ENCODE measurements around the gene SIGLEC7. TPM values are rescaled to one million over a fixed set of nuclear protein-coding genes. Genes with fewer than 3 reads are reported as not detected.
A peak's percentile ranks its signal among the peaks of the same experiment; 100 is the strongest.

SIGLEC7 gene
- total RNA-seq, 1 experiment from 2014 or later = not detected

- DNase-seq (ENCODE audit: low read depth) = no peak
Measured at GRCh38 chr19:51116736-51117286, 25.3 kb upstream of the SIGLEC7 start.

GRCh38 chr19:51119101-51119500, 23.0 kb upstream of the SIGLEC7 start:
- DNase-seq (ENCODE audit: low read depth) = no peak

DNA sequence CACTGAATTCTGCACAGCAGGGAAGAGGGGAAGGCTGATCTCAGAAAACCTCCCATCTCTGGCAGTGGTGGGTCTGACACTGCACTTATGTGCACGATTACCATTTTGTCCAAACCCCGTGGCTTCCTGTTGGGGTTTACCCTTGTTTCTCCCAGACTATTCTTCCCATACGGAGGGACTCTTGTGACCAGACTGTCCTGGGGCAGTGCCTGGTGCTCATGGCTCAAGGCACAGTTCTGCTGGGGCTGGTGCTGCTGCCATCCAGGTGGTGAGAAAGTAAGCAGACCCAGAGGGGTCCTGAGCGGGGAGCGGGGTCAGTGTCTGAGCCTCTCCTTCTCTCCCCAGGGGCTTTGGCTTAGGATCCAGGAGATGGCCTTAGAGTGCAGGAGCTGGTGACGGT, 22.5 kb upstream of the SIGLEC7 start:
- no peak for DNase-seq (ENCODE audit: low read depth)

DNA sequence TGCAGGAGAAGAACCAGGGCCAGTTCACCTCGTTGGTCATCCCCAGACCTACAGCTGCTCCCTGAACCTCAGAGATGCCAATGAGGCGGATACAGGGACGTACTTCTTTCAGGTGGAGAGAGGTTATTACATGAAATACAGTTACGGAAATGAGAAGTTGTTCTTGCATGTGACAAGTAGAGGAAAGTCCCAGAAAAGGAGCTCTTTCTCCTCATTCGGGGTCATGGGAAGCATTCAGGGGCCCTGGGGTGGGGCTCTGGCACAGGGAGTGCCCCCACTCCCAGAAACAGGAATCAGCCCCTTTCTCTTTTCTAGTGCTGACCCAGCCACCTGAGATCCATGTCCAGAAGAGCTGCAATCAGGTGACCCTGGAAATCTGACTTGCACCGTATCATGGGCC, 21.9 kb upstream of the SIGLEC7 start:
- DNase-seq (ENCODE audit: low read depth) = no peak

DNA sequence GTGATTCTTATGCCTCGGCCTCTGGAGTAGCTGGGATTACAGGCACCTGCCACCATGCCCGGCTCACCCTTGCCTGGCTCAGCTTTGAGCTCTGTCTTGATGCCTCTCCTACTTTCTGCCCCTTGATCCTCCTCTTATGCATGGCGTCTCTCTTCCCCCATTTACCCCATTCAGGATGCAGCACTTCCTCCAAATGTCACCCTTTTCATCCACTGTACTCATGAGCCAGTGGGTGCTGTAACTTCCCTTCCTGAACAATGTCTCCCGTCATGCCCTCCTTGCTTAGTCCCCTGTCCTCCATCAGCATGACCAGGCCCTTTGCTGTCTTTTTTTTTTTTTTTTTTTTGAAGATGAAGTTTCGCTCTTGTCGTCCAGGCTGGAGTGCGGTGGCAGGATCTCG, 20.8 kb upstream of the SIGLEC7 start:
- no peak for DNase-seq (ENCODE audit: low read depth)

DNA sequence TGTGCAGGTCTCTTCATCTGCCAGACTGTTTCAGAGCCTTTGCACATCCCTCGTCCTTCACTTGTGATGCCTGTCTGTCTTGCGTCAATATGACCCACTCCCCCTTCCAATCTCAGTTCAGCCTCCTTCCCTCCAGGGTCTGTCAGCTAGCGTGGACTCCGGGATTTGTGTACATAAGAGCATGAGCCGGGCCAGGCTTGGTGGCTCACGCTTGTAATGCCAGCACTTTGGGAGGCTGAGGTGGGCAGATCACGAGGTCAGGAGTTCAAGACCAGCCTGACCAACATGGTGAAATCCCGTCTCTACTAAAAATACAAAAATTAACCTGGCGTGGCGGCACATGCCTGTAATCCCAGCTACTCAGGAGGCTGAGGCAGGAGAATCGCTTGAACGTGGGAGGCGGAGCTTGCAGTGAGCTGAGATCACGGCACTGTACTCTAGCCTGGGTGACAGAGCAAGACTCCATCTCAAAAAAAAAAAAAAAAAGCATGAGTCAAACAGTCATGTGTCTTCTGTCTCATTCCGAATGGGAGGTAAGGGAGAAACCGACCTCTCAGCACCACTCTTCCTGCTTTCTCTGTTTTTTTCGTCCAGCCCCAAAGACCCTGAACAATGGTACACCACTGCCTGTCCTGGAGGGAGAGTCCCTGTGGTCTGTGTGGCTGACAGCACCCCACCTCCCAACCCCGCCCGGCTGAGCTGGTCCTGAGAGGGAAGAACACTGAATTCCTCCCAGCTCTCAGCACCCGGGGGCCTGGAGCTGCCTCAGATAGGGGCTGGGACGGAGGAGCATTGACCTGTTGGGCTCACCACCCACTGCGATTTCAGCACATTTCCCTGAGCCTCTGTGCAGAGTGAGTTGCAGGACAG, 19.8 kb upstream of the SIGLEC7 start:
- DNase-seq (ENCODE audit: low read depth) = peak; percentile 23

- no peak for DNase-seq (ENCODE audit: low read depth)
Measured at GRCh38 chr19:51123381-51123800, 18.7 kb upstream of the SIGLEC7 start.

DNA sequence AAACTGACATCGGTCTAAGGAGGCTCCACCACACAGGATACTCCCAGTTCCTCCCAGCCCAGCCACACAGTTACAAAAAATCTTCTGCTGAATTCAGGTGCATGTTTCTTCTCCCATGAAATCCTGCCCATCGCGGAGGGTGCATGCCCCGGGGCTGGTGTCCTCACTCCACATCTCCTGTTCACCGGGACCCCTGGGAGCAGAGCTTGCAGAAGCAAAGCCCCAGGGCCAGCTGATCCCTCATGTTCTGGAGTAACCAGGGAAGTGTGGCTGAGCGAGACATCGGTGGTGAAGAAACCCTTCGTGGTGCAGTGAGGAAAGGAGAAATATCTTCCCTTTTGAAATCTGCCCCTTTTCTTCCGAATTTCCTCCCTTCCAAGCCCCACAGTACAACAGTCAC, 18.3 kb upstream of the SIGLEC7 start:
- DNase-seq (ENCODE audit: low read depth) = no peak

GRCh38 chr19:51124216-51124615, 17.9 kb upstream of the SIGLEC7 start:
- no peak for DNase-seq (ENCODE audit: low read depth)

- DNase-seq (ENCODE audit: low read depth) = no peak
Measured at GRCh38 chr19:51124729-51125128, 17.4 kb upstream of the SIGLEC7 start, which contains the start of gene SIGLEC9. Gene SIGLEC9, plus strand, starts transcription at chr19:51124906. Its CDS starts 69 bp downstream, at chr19:51124975.

DNA sequence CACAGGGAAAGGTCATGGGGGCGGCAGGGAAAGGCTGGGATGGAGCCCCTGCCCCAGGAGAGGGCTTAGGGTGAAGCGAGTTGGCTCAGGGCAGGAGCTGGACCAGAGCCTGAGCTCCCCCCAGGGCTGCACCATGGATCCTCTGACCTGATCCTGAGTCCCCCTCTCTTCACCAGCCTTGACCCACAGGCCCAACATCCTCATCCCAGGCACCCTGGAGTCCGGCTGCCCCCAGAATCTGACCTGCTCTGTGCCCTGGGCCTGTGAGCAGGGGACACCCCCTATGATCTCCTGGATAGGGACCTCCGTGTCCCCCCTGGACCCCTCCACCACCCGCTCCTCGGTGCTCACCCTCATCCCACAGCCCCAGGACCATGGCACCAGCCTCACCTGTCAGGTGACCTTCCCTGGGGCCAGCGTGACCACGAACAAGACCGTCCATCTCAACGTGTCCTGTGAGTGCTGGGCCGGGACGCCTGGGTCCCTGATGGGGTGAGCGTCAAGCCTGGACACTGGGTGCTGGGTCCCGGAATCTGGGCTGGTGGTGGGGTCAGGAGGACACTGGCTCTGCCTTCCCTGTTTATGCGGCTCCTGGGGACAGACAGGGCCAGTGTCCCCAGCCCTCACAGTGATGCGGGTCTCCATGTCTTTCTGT, 16.6 kb upstream of the SIGLEC7 start:
- no peak for DNase-seq (ENCODE audit: low read depth)

DNA sequence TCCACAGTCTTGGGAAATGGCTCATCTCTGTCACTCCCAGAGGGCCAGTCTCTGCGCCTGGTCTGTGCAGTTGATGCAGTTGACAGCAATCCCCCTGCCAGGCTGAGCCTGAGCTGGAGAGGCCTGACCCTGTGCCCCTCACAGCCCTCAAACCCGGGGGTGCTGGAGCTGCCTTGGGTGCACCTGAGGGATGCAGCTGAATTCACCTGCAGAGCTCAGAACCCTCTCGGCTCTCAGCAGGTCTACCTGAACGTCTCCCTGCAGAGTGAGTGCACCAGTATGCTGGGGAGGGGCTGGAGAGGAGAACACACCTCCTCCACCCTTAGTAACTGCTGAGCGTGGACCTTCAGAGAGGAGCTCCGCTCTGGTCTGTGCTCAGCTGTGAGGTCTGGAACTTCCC, 15.1 kb upstream of the SIGLEC7 start:
- no peak for DNase-seq (ENCODE audit: low read depth)

- peak; percentile 2 for DNase-seq (ENCODE audit: low read depth)
Measured at GRCh38 chr19:51127755-51128154, 14.3 kb upstream of the SIGLEC7 start.

GRCh38 chr19:51128227-51128626, 13.9 kb upstream of the SIGLEC7 start:
- DNase-seq (ENCODE audit: low read depth) = no peak

DNA sequence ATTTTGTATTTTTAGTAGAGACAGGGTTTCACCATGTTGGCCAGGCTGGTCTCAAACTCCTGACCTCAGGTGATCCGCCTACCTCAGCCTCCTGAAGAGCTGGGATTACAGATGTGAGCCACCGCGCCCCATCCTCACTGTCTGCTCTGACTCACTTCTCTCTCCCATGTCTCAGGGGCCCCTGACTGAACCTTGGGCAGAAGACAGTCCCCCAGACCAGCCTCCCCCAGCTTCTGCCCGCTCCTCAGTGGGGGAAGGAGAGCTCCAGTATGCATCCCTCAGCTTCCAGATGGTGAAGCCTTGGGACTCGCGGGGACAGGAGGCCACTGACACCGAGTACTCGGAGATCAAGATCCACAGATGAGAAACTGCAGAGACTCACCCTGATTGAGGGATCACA, 12.4 kb upstream of the SIGLEC7 start:
- DNase-seq (ENCODE audit: low read depth) = no peak

- DNase-seq (ENCODE audit: low read depth) = peak; percentile 47
Measured at GRCh38 chr19:51131780-51132680, 10.1 kb upstream of the SIGLEC7 start.

- DNase-seq (ENCODE audit: low read depth) = no peak
Measured at GRCh38 chr19:51135004-51135403, 7.1 kb upstream of the SIGLEC7 start.

DNA sequence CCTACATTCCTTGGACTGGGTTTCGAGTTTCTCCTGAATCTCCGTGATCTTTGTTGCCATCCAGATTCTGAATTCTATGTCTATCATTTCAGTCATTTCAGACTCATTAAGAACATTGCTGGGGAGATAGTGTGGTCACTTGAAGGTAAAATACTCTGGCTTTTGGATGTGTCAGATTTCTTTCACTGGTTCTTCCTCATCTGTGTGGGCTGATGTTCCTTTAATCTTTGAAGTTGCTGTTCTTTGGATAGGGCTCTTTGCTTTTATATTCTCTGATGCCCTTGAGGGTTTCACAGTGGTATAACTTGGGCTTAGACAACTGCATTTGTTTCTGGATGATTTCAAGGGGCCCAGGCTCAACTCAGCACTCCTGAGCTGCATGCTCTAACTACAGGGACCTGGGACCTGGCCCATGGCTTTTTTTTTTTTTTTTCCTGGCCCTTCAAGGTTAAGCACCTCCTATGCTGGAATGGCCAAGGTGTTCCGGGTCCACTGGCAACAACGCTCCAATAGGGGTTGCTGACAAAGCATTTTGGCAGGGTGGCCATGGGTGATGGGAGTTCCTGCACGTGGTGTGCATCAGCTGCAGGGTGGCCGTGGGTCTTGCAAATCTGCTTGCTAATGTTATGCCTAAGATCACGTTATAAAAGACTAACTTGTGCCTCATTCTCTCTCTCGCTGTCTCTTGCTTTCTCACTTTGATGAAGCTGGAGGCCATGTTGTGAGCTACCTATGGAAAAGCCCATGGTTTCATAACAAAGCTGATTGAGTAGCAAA, 5.9 kb upstream of the SIGLEC7 start:
- no peak for DNase-seq (ENCODE audit: low read depth)

- no peak for DNase-seq (ENCODE audit: low read depth)
Measured at GRCh38 chr19:51136851-51137551, 5.1 kb upstream of the SIGLEC7 start.

DNA sequence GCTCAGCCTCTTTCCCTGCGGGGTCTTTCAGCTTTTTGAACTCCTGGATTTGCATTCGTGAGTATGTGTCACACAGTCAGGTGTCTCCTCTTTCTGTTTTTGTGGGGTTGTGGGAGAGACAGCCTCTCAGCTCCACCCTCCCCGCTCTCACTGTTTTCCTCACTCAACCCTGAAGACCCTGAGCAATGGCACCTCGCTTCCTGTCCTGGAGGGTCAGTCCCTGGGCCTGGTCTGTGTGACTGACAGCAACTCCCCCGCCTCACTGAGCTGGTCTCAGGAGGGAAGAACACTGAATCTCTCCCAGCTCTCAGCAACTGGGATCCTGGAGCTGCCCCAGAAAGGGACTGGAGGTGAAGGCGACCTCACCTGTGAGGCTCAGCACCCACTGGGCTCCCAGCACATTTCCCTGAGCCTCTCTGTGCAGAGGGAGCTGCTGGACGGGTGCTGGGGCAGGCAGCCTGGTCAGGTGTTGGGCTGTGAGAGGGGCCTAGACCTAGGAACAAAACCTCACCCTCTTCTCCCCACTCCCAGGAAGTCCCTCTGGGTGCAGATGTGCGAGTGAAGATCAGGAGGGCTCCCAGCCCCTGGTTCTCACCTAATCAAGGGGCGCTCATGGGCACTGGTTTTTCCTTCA, 4.2 kb upstream of the SIGLEC7 start:
- DNase-seq (ENCODE audit: low read depth) = no peak

All from LHCN-M2 (cell line).